Tibial nerve (tissue), 4 donors: ENCODE results near the gene TBC1D21. TPM values are rescaled to one million over a fixed set of nuclear protein-coding genes. Genes with fewer than 3 reads are reported as not detected.

ENCODE experiments used
- DNase-seq, 2 donors: peaks; one replicate each; pipeline ENCODE4 v3.0.0-alpha.2; 2019; ENCODE audit warnings: low spot score in 2 of 2
- H3K27ac ChIP-seq, 4 donors: fragments of 200-600 bp; sonication (generic) in 3 of 4; one replicate each; pipeline ENCODE4 v1.5.1; 2017 to 2019; ENCODE audit warnings: mild to moderate bottlenecking in 1 of 4
- H3K27me3 ChIP-seq, 2 donors: fragments of 200-600 bp; sonication (generic) in 1 of 2; one replicate each; pipeline versions ENCODE4 v1.5.1 to v1.6.0; 2017 to 2019
- H3K36me3 ChIP-seq, 3 donors: fragments of 200-600 bp; sonication (generic); one replicate each; pipeline ENCODE4 v1.5.1; 2018 to 2019
- H3K4me1 ChIP-seq, 4 donors: fragments of 200-600 bp; sonication (generic) in 3 of 4; one replicate each; pipeline ENCODE4 v1.5.1; 2017 to 2019
- H3K4me3 ChIP-seq, 4 donors: fragments of 200-600 bp; sonication (generic) in 3 of 4; one replicate each; pipeline ENCODE4 v1.5.1; 2017 to 2019; ENCODE audit warnings: mild to moderate bottlenecking in 1 of 4, moderate library complexity in 1 of 4
- H3K9me3 ChIP-seq, 4 donors: fragments of 200-600 bp; sonication (generic) in 3 of 4; one replicate each; pipeline ENCODE4 v1.5.1; 2017 to 2019
- EP300 ChIP-seq, 2 donors: sonication (generic); formaldehyde crosslinking; IDR thresholded peaks; one replicate each; pipeline ENCODE4 v1.6.1; 2017; ENCODE audit warnings: antibody characterized with exemption in 2 of 2, mild to moderate bottlenecking in 1 of 2
- POLR2A ChIP-seq, 2 donors: fragments of 450-650 bp; IDR thresholded peaks; one replicate each; pipeline ENCODE4 v1.6.1; 2017; ENCODE audit warnings: antibody characterized with exemption in 2 of 2, mild to moderate bottlenecking in 2 of 2, moderate library complexity in 2 of 2
- WGBS, 2 donors: methylation state at CpG; one replicate each; pipeline ENCODE4 v1.1.5; 2018; 5-methylcytosine and 5-hydroxymethylcytosine counted together
- total RNA-seq, 4 donors: library from RNA; depleted of rRNA; stranded (reverse); fragments of >200 nt; gene quantifications; one replicate each; pipeline ENCODE4 v1.1.0, GENCODE V29; 2016
- TF ChIP-seq, protein P1 (sequence below), 5 experiments: fragments of 200-600 bp in 3 of 5; fragments of 450-650 bp in 2 of 5; sonication (generic) in 3 of 5; IDR thresholded peaks; one replicate each; pipeline ENCODE4 v1.5.1; 2016 to 2019; ENCODE audit warnings: antibody characterized with exemption in 5 of 5, mild to moderate bottlenecking in 3 of 5, moderate library complexity in 2 of 5

The TBC1D21 gene
- total RNA-seq, 4 donors from 2014 or later: not detected

DNA sequence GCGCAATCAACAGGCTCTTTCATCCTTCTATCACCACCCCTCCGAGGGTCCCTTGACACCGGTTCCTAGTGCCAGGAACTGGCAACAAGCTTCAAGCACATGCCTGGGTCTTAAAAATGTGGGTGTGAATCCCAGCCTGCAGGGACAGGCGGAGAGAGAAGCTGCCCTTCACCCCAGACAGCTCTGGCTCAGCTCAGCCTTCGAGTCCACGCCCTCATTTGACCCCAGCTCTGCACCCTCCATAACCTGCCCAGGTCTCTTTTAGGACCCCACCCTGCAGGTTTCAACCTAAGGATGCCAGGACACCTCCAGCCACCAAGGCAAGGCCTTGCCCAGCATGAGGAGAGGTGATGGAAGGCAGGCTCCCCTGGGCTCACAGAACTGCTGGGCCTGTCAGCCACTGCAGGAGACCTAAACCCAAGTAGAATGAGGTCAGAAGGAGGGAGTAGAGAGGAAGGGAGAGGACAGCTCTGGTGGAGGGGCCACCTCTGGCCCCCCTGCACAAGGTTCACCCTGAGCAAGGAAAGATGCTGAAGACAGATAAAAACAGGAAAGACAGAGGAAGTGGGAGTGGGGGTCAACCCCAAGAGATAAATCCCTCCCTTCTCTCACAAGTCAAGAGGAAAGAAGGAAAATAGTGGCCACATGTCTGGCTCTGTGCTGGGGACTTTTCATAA, 50.3 kb downstream of the TBC1D21 start:
- Histone ChIP-seq H3K27me3 (peaks cover 0 to 13% of the 10 kb centered on the region in 2 donors), H3K27ac (peak overlapping the region in 3 of 4 donors; percentile 61 to 90 (median 76)), H3K36me3 (no peaks in the 10 kb centered on the region), H3K9me3 (no peaks in the 10 kb centered on the region), H3K4me3 (no peak overlapping the region), H3K4me1 (peaks cover 0 to 72% (median 39%) of the 10 kb centered on the region in 4 donors)
- TF ChIP-seq POLR2A (IDR thresholded peaks at IDR 0.05): no peak
- no peak for TF ChIP-seq EP300 (IDR thresholded peaks at IDR 0.05)
- TF ChIP-seq, protein P1, sequence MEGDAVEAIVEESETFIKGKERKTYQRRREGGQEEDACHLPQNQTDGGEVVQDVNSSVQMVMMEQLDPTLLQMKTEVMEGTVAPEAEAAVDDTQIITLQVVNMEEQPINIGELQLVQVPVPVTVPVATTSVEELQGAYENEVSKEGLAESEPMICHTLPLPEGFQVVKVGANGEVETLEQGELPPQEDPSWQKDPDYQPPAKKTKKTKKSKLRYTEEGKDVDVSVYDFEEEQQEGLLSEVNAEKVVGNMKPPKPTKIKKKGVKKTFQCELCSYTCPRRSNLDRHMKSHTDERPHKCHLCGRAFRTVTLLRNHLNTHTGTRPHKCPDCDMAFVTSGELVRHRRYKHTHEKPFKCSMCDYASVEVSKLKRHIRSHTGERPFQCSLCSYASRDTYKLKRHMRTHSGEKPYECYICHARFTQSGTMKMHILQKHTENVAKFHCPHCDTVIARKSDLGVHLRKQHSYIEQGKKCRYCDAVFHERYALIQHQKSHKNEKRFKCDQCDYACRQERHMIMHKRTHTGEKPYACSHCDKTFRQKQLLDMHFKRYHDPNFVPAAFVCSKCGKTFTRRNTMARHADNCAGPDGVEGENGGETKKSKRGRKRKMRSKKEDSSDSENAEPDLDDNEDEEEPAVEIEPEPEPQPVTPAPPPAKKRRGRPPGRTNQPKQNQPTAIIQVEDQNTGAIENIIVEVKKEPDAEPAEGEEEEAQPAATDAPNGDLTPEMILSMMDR (IDR thresholded peaks at IDR 0.05): no peak
- no peak for DNase-seq
- WGBS, 2 donors: 35 to 52% methylated on average over 6 of the region's 6 CpGs

- no peak overlapping the region for H3K4me3 ChIP-seq
- no peaks in the 10 kb centered on the region for H3K36me3 ChIP-seq
- peaks cover 0 to 79% (median 39%) of the 10 kb centered on the region in 4 donors for H3K4me1 ChIP-seq
- DNase-seq: no peak
- 18 to 22% methylated on average over 12 of the region's 12 CpGs for WGBS, 2 donors
- TF ChIP-seq EP300 (IDR thresholded peaks at IDR 0.05) (no peak), POLR2A (IDR thresholded peaks at IDR 0.05) (no peak)
- H3K27me3 ChIP-seq: peaks cover 0 to 18% of the 10 kb centered on the region in 2 donors
- peak overlapping the region in 3 of 4 donors; percentile 61 to 90 (median 76) for H3K27ac ChIP-seq
- no peaks in the 10 kb centered on the region for H3K9me3 ChIP-seq
Observed at GRCh38 chr15:73924171-73924921, 51.0 kb downstream of the TBC1D21 start.

DNA sequence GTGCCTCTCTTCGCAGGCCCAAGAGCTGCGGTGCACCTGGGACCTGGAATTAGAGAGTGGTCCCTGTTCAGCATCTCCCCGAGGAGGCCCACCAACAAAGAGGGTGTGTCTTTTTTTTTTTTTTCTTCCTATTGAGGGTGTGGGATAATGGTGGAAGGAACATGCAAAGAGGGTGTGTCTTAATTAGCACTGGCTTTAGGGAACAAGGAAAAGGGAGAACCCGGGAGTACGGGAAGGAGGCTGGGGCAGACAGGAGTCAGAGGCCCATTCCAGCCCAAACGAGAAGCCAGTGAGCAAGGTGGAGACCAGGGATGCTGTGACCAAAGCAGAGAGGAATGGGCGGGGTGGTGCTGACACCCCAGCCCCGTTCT, 52.5 kb downstream of the TBC1D21 start:
- Histone ChIP-seq H3K4me3 (peak overlapping the region in 1 of 4 donors; percentile 57), H3K27me3 (peaks cover 0 to 18% of the 10 kb centered on the region in 2 donors), H3K27ac (peak overlapping the region in 3 of 4 donors; percentile 57 to 90 (median 83)), H3K9me3 (no peaks in the 10 kb centered on the region), H3K4me1 (peaks cover 0 to 94% (median 42%) of the 10 kb centered on the region in 4 donors), H3K36me3 (no peaks in the 10 kb centered on the region)
- WGBS, 2 donors: 44 to 50% methylated on average over 8 of the region's 8 CpGs
- no peak for TF ChIP-seq POLR2A (IDR thresholded peaks at IDR 0.05)
- no peak for TF ChIP-seq EP300 (IDR thresholded peaks at IDR 0.05)
- TF ChIP-seq, protein P1 (IDR thresholded peaks at IDR 0.05): no peak
- DNase-seq: no peak

DNA sequence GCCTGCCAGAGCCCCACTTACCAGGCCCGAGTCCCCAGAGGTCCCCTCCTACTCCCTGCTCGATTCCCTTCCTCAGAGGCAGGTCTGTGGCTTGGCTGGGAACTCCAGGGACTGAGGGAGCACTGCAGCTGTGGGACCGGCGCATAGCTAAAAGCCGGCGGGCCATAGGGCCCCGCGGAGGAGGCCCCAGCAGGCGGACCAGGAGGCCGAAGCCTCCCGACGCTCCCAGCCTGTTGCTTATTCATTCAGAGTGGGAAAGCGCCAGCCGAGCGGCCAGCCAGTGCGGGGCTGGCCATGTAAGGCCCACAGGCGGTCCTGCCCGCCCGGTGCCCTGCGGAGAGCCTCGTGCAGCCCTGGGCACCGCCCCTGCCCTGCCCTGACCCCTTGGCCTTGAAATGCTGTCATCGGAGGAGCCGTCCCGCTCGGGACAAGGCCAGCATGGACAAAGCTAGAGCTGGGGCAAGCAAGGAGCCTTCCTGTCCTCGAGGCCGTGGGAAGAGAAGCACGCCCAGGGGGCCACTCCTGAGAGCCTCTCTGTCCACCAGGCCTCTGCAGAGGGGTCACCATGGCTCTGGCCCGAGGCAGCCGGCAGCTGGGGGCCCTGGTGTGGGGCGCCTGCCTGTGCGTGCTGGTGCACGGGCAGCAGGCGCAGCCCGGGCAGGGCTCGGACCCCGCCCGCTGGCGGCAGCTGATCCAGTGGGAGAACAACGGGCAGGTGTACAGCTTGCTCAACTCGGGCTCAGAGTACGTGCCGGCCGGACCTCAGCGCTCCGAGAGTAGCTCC, 53.0 kb downstream of the TBC1D21 start, which contains the start of gene LOXL1:
LOXL1 (plus strand) TSS at position 244 of the 784 bp plus-strand sequence; CDS start at position 566, 322 bp downstream.
- WGBS, 2 donors: 5 to 11% methylated on average over 17 to 38 of the region's 47 CpGs
- peak within 1 kb of the TSS; percentile 42 to 62 (median 52) for H3K4me3 ChIP-seq
- H3K36me3 ChIP-seq: no peaks in the 10 kb centered on the region
- H3K27me3 ChIP-seq: peaks cover 0 to 18% of the 10 kb centered on the region in 2 donors
- H3K9me3 ChIP-seq: no peaks in the 10 kb centered on the region
- TF ChIP-seq EP300 (IDR thresholded peaks at IDR 0.05) (peak in 1 of 2 donors; percentile 63), POLR2A (IDR thresholded peaks at IDR 0.05) (peak in 1 of 2 donors; percentile 48)
- TF ChIP-seq, protein P1 (IDR thresholded peaks at IDR 0.05): peak in 1 of 5 experiments; percentile 17
- DNase-seq: peak; percentile 41 to 50
- peaks cover 0 to 99% (median 42%) of the 10 kb centered on the region in 4 donors for H3K4me1 ChIP-seq
- H3K27ac ChIP-seq: peak within 1 kb of the TSS; percentile 57 to 90 (median 82)

GRCh38 chr15:73927003-73927475, 53.7 kb downstream of the TBC1D21 start:
- WGBS, 2 donors: 0 to 3% methylated on average over 1 to 61 of the region's 65 CpGs
- no peaks in the 10 kb centered on the region for H3K9me3 ChIP-seq
- TF ChIP-seq, protein P1 (IDR thresholded peaks at IDR 0.05): no peak
- TF ChIP-seq POLR2A (IDR thresholded peaks at IDR 0.05) (no peak), EP300 (IDR thresholded peaks at IDR 0.05) (no peak)
- peak overlapping the region; percentile 42 to 62 (median 52) for H3K4me3 ChIP-seq
- peaks cover 0 to 18% of the 10 kb centered on the region in 2 donors for H3K27me3 ChIP-seq
- H3K36me3 ChIP-seq: no peaks in the 10 kb centered on the region
- peaks cover 0 to 96% (median 40%) of the 10 kb centered on the region in 4 donors for H3K4me1 ChIP-seq
- H3K27ac ChIP-seq: peak overlapping the region; percentile 47 to 90 (median 82)
- DNase-seq: no peak
